GM13977 (cell line): ENCODE data around the gene P4HA2.

Experiments used
- DNase-seq: peaks from one replicate; pipeline ENCODE4 v3.0.0; 2012; ENCODE audit warnings: low spot score
- CTCF ChIP-seq: IDR thresholded peaks from 2 replicates; pipeline ENCODE4 v1.5.1; 2012; ENCODE audit warnings: mild to moderate bottlenecking, control low read depth; ENCODE audit not compliant: insufficient read depth; ENCODE audit errors: extremely low read depth, missing control alignments
- in situ Hi-C: fragments of 300-500 bp; cut with MboI; formaldehyde crosslinking; loops from one replicate; pipeline ENCODE4 v1.12.0; 2022; ENCODE audit warnings: low sequenced_read_pairs, low pct_unique_long_range_greater_than_20kb, mixed read lengths, inconsistent platforms; ENCODE audit not compliant: unreplicated experiment

The P4HA2 gene

GRCh38 chr5:132213666-132214065, 14.0 kb downstream of the P4HA2 start:
- in situ Hi-C loops, result no loop called here
- no peak for DNase-seq
- TF ChIP-seq CTCF, result no peak

GRCh38 chr5:132211787-132212186, 15.9 kb downstream of the P4HA2 start:
- TF ChIP-seq CTCF, result no peak
- in situ Hi-C loops, result no loop called here
- DNase-seq, result no peak

GRCh38 chr5:132210944-132211343, 16.7 kb downstream of the P4HA2 start:
- TF ChIP-seq CTCF, result no peak
- no peak for DNase-seq
- in situ Hi-C loops, result no loop called here

GRCh38 chr5:132209901-132210545, 17.6 kb downstream of the P4HA2 start:
- DNase-seq, result no peak
- TF ChIP-seq CTCF, result no peak
- in situ Hi-C loops, result no loop called here

GRCh38 chr5:132209131-132209530, 18.5 kb downstream of the P4HA2 start:
- TF ChIP-seq CTCF, result no peak
- in situ Hi-C loops, result no loop called here
- DNase-seq, result no peak

GRCh38 chr5:132207778-132208177, 19.9 kb downstream of the P4HA2 start:
- no peak for DNase-seq
- in situ Hi-C loops, result no loop called here
- TF ChIP-seq CTCF, result no peak
